ENCODE data around the gene FAIM2.

The FAIM2 gene

GRCh38 chr12:49928471-49928870 lies 24.8 kb upstream of the FAIM2 start:
- H3K4me3 ChIP-seq (replicated peaks; ENCODE audit: insufficient read depth, low read length): no peak overlapping the region
- no peak overlapping the region for H3K27ac ChIP-seq (replicated peaks)
- TF ChIP-seq CTCF (IDR thresholded peaks at IDR 0.05; ENCODE audit: insufficient read depth, low read length): no peak
- no peak for TF ChIP-seq SPI1 (IDR thresholded peaks at IDR 0.05; ENCODE audit: borderline replicate concordance, low read depth)
- TF ChIP-seq GABPA (IDR thresholded peaks at IDR 0.05; ENCODE audit: low read depth): no peak
- no peak for TF ChIP-seq REST (IDR thresholded peaks at IDR 0.05; ENCODE audit: insufficient replicate concordance, low read depth)
- TF ChIP-seq POLR2AphosphoS5 (IDR thresholded peaks at IDR 0.05; ENCODE audit: low read depth): no peak
- DNase-seq (ENCODE audit: low read depth in 1 of 2, low spot score in 1 of 2): no peak
- no peaks in the 10 kb centered on the region for H3K27me3 ChIP-seq (ENCODE audit: insufficient read depth, poor library complexity, severe bottlenecking)

- Histone ChIP-seq H3K27ac (replicated peaks) (no peak overlapping the region), H3K27me3 (ENCODE audit: insufficient read depth, poor library complexity, severe bottlenecking) (no peaks in the 10 kb centered on the region), H3K4me3 (replicated peaks; ENCODE audit: insufficient read depth, low read length) (no peak overlapping the region)
- no peak for TF ChIP-seq CTCF (IDR thresholded peaks at IDR 0.05; ENCODE audit: insufficient read depth, low read length)
- TF ChIP-seq GABPA (IDR thresholded peaks at IDR 0.05; ENCODE audit: low read depth): no peak
- TF ChIP-seq REST (IDR thresholded peaks at IDR 0.05; ENCODE audit: insufficient replicate concordance, low read depth): no peak
- no peak for TF ChIP-seq POLR2AphosphoS5 (IDR thresholded peaks at IDR 0.05; ENCODE audit: low read depth)
- TF ChIP-seq SPI1 (IDR thresholded peaks at IDR 0.05; ENCODE audit: borderline replicate concordance, low read depth): no peak
- DNase-seq (ENCODE audit: low read depth in 1 of 2, low spot score in 1 of 2): no peak
Measured at GRCh38 chr12:49925433-49926204, 21.9 kb upstream of the FAIM2 start.

GRCh38 chr12:49924628-49925246 lies 21.0 kb upstream of the FAIM2 start:
- no peak overlapping the region for H3K27ac ChIP-seq (replicated peaks)
- no peaks in the 10 kb centered on the region for H3K27me3 ChIP-seq (ENCODE audit: insufficient read depth, poor library complexity, severe bottlenecking)
- DNase-seq (ENCODE audit: low read depth in 1 of 2, low spot score in 1 of 2): no peak
- no peak for TF ChIP-seq GABPA (IDR thresholded peaks at IDR 0.05; ENCODE audit: low read depth)
- no peak for TF ChIP-seq SPI1 (IDR thresholded peaks at IDR 0.05; ENCODE audit: borderline replicate concordance, low read depth)
- TF ChIP-seq POLR2AphosphoS5 (IDR thresholded peaks at IDR 0.05; ENCODE audit: low read depth): no peak
- TF ChIP-seq CTCF (IDR thresholded peaks at IDR 0.05; ENCODE audit: insufficient read depth, low read length): no peak
- TF ChIP-seq REST (IDR thresholded peaks at IDR 0.05; ENCODE audit: insufficient replicate concordance, low read depth): no peak
- no peak overlapping the region for H3K4me3 ChIP-seq (replicated peaks; ENCODE audit: insufficient read depth, low read length)
